Keratinocyte (primary cell): Measurements from ENCODE around the gene HLA-E.

ENCODE experiments used
- CTCF ChIP-seq, 3 experiments: IDR thresholded peaks in 1 of 3; conservative IDR thresholded peaks in 1 of 3; optimal IDR thresholded peaks in 1 of 3; 2 replicates in 2 of 3; 3 replicates in 1 of 3; pipeline versions ENCODE3 to v1.5.1; 2011; ENCODE audit warnings: low read length in 3 of 3, mild to moderate bottlenecking in 3 of 3, moderate library complexity in 2 of 3, control low read depth in 1 of 3, inconsistent platforms in 1 of 3; ENCODE audit not compliant: insufficient read depth in 2 of 3; ENCODE audit errors: extremely low read depth in 1 of 3
- EZH2 ChIP-seq: IDR thresholded peaks from one replicate; pipeline ENCODE4 v1.6.1; 2012; ENCODE audit warnings: inconsistent platforms, mild to moderate bottlenecking, low read length, moderate library complexity

- TF ChIP-seq CTCF (optimal IDR thresholded peaks at IDR 0.05 in 1 of 3, IDR thresholded peaks at IDR 0.05 in 1 of 3, conservative IDR thresholded peaks at IDR 0.05 in 1 of 3; ENCODE audit: extremely low read depth in 1 of 3, insufficient read depth in 2 of 3, low read length in 3 of 3) (no peak), EZH2 (no peak)
Observed at GRCh38 chr6:30491991-30492952, 3.0 kb downstream of the HLA-E start.
